Tibial nerve (tissue), 4 donors: ENCODE results near the gene OVCH1. TPM values are rescaled to one million over a fixed set of nuclear protein-coding genes. Genes with fewer than 3 reads are reported as not detected.
"Not testable (repeated sequence)": the region's sequence is repeated elsewhere in the genome, so short reads cannot be mapped to it uniquely, and the experiment has no call there.

Experiments used
- DNase-seq, 2 donors: peaks; one replicate each; pipeline ENCODE4 v3.0.0-alpha.2; 2019; ENCODE audit warnings: low spot score in 2 of 2
- H3K27ac ChIP-seq, 4 donors: fragments of 200-600 bp; sonication (generic) in 3 of 4; one replicate each; pipeline ENCODE4 v1.5.1; 2017 to 2019; ENCODE audit warnings: mild to moderate bottlenecking in 1 of 4
- H3K27me3 ChIP-seq, 2 donors: fragments of 200-600 bp; sonication (generic) in 1 of 2; one replicate each; pipeline versions ENCODE4 v1.5.1 to v1.6.0; 2017 to 2019
- H3K36me3 ChIP-seq, 3 donors: fragments of 200-600 bp; sonication (generic); one replicate each; pipeline ENCODE4 v1.5.1; 2018 to 2019
- H3K4me1 ChIP-seq, 4 donors: fragments of 200-600 bp; sonication (generic) in 3 of 4; one replicate each; pipeline ENCODE4 v1.5.1; 2017 to 2019
- H3K4me3 ChIP-seq, 4 donors: fragments of 200-600 bp; sonication (generic) in 3 of 4; one replicate each; pipeline ENCODE4 v1.5.1; 2017 to 2019; ENCODE audit warnings: mild to moderate bottlenecking in 1 of 4, moderate library complexity in 1 of 4
- H3K9me3 ChIP-seq, 4 donors: fragments of 200-600 bp; sonication (generic) in 3 of 4; one replicate each; pipeline ENCODE4 v1.5.1; 2017 to 2019
- EP300 ChIP-seq, 2 donors: sonication (generic); formaldehyde crosslinking; IDR thresholded peaks; one replicate each; pipeline ENCODE4 v1.6.1; 2017; ENCODE audit warnings: antibody characterized with exemption in 2 of 2, mild to moderate bottlenecking in 1 of 2
- POLR2A ChIP-seq, 2 donors: fragments of 450-650 bp; IDR thresholded peaks; one replicate each; pipeline ENCODE4 v1.6.1; 2017; ENCODE audit warnings: antibody characterized with exemption in 2 of 2, mild to moderate bottlenecking in 2 of 2, moderate library complexity in 2 of 2
- WGBS, 2 donors: methylation state at CpG; one replicate each; pipeline ENCODE4 v1.1.5; 2018; 5-methylcytosine and 5-hydroxymethylcytosine counted together
- total RNA-seq, 4 donors: library from RNA; depleted of rRNA; stranded (reverse); fragments of >200 nt; gene quantifications; one replicate each; pipeline ENCODE4 v1.1.0, GENCODE V29; 2016
- TF ChIP-seq, protein P1 (sequence below), 5 experiments: fragments of 200-600 bp in 3 of 5; fragments of 450-650 bp in 2 of 5; sonication (generic) in 3 of 5; IDR thresholded peaks; one replicate each; pipeline ENCODE4 v1.5.1; 2016 to 2019; ENCODE audit warnings: antibody characterized with exemption in 5 of 5, mild to moderate bottlenecking in 3 of 5, moderate library complexity in 2 of 5

OVCH1 gene
- total RNA-seq, 4 donors from 2014 or later, result 0.20 to 0.21 TPM; not detected in 2

DNA sequence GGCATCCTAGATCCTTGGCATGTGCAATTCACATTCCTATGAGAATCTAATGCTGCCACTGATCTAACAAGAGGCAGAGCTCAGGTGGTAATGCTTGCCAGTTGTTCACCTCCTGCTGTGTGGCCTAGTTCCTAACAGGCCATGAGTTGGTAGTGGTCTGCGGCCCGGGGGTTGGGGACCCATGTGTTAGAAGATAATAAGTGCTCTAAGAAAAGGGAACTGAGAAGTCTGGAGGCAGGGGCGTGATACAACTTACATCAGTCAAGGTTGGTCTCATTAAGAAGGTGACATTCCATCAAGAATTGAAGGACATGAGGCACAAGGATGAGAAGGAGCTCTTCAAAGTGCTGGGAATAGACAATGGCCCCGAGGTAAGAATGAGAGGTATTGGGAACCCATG is 49.3 kb downstream of the OVCH1 start:
- WGBS, 2 donors, result 83 to 85% methylated on average over 4 of the region's 4 CpGs
- no peak overlapping the region for H3K4me3 ChIP-seq
- no peaks in the 10 kb centered on the region for H3K4me1 ChIP-seq

GRCh38 chr12:29447285-29447975 is 50.1 kb downstream of the OVCH1 start:
- Histone ChIP-seq H3K4me3 (no peak overlapping the region), H3K27ac (no peak overlapping the region), H3K9me3 (no peaks in the 10 kb centered on the region), H3K4me1 (no peaks in the 10 kb centered on the region), H3K36me3 (no peaks in the 10 kb centered on the region), H3K27me3 (no peaks in the 10 kb centered on the region)
- 58 to 62% methylated on average over 2 of the region's 2 CpGs for WGBS, 2 donors
- no peak for DNase-seq
- TF ChIP-seq, protein P1, sequence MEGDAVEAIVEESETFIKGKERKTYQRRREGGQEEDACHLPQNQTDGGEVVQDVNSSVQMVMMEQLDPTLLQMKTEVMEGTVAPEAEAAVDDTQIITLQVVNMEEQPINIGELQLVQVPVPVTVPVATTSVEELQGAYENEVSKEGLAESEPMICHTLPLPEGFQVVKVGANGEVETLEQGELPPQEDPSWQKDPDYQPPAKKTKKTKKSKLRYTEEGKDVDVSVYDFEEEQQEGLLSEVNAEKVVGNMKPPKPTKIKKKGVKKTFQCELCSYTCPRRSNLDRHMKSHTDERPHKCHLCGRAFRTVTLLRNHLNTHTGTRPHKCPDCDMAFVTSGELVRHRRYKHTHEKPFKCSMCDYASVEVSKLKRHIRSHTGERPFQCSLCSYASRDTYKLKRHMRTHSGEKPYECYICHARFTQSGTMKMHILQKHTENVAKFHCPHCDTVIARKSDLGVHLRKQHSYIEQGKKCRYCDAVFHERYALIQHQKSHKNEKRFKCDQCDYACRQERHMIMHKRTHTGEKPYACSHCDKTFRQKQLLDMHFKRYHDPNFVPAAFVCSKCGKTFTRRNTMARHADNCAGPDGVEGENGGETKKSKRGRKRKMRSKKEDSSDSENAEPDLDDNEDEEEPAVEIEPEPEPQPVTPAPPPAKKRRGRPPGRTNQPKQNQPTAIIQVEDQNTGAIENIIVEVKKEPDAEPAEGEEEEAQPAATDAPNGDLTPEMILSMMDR (IDR thresholded peaks at IDR 0.05), result no peak
- TF ChIP-seq POLR2A (IDR thresholded peaks at IDR 0.05), result no peak
- no peak for TF ChIP-seq EP300 (IDR thresholded peaks at IDR 0.05)

More for the DNA sequence above, 49.3 kb downstream of the OVCH1 start:
- Histone ChIP-seq H3K36me3 (no peaks in the 10 kb centered on the region), H3K27ac (no peak overlapping the region), H3K27me3 (no peaks in the 10 kb centered on the region), H3K9me3 (no peaks in the 10 kb centered on the region)
- no peak for DNase-seq
- TF ChIP-seq, protein P1 (IDR thresholded peaks at IDR 0.05), result no peak

DNA sequence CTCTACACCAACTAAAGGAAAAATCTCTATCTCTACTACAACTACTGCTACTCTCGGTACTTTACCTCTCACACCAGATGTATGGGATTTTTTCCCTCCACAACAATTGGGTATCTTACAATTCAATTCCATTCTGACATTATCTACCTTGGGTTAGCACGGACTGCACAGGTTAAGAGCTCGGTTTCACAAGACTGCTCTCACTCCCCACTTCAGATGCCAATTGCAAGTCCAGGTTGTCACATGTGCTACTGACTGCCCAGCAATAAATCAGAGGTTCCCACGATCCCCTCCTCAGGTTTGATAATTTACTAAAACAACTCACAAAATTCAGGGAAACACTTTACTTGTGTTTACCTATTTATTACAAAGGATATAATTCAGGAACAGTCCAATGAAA is 58.0 kb downstream of the OVCH1 start:
- no peak for DNase-seq
- no peaks in the 10 kb centered on the region for H3K4me1 ChIP-seq
- TF ChIP-seq EP300 (IDR thresholded peaks at IDR 0.05) (no peak), POLR2A (IDR thresholded peaks at IDR 0.05) (no peak)
- TF ChIP-seq, protein P1 (IDR thresholded peaks at IDR 0.05), result no peak
- H3K27ac ChIP-seq, result no peak overlapping the region
- 89 to 93% methylated on average over 4 of the region's 4 CpGs for WGBS, 2 donors
- no peaks in the 10 kb centered on the region for H3K9me3 ChIP-seq
- H3K36me3 ChIP-seq, result no peaks in the 10 kb centered on the region
- H3K27me3 ChIP-seq, result no peaks in the 10 kb centered on the region
- H3K4me3 ChIP-seq, result no peak overlapping the region

DNA sequence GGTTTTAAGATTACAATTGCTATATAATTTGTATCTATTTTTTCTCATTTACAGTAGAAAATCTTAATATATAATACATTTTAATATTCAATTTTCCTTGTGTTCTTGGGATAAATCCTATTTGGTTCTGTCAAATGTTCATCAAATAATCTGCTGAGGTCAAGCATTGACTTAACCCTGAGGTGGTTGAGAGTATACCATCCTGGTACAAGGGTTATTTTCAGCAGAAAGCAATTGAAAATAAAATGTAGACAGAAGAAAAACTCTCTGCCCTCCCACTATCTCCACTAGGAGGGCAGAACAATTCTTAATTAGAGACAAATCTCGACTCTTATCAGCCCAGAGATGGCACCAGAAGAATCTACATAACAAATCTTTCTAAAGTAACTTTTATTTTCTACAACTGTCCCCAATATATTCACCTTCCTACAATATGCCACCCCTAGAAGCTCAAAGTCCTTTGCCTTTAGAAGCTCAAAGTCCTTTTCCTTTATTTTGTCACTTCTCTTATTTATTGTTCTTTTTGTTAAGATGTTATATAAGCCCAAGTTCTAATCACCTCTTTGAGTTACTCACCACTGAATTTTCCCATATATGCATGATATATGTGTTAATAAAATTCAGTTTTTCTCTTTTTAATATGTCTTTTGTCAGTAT is 58.6 kb downstream of the OVCH1 start:
- DNase-seq, result no peak
- Histone ChIP-seq H3K27me3 (no peaks in the 10 kb centered on the region), H3K36me3 (no peaks in the 10 kb centered on the region), H3K4me1 (no peaks in the 10 kb centered on the region), H3K27ac (no peak overlapping the region), H3K9me3 (no peaks in the 10 kb centered on the region), H3K4me3 (no peak overlapping the region)
- TF ChIP-seq, protein P1 (IDR thresholded peaks at IDR 0.05), result no peak
- TF ChIP-seq POLR2A (IDR thresholded peaks at IDR 0.05), result no peak
- TF ChIP-seq EP300 (IDR thresholded peaks at IDR 0.05), result no peak
- 67 to 80% methylated on average over 1 of the region's 1 CpG for WGBS, 2 donors

- TF ChIP-seq, protein P1 (IDR thresholded peaks at IDR 0.05), result no peak
- no peak for TF ChIP-seq EP300 (IDR thresholded peaks at IDR 0.05)
- TF ChIP-seq POLR2A (IDR thresholded peaks at IDR 0.05), result no peak
- Histone ChIP-seq H3K9me3 (no peaks in the 10 kb centered on the region), H3K4me1 (no peaks in the 10 kb centered on the region), H3K27ac (no peak overlapping the region), H3K4me3 (no peak overlapping the region), H3K36me3 (no peaks in the 10 kb centered on the region), H3K27me3 (no peaks in the 10 kb centered on the region)
- no peak for DNase-seq
Observed at GRCh38 chr12:29437575-29437974, 59.9 kb downstream of the OVCH1 start.

DNA sequence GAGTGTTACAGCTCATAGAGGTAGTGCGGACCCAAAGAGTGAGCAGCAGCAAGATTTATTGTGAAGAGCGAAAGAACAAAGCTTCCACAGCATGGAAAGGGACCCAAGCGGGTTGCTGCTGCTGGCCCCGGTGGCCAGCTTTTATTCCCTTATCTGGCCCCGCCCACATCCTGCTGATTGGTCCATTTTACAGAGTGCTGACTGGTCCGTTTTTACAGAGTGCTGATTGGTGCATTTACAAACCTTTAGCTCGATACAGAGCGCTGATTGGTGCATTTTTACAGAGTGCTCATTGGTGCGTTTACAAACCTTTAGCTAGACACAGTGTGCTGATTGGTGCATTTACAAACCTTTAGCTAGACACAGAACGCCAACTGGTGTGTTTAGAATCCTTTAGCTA is 60.7 kb downstream of the OVCH1 start:
- not testable (repeated sequence) for DNase-seq, H3K4me1 ChIP-seq, H3K27ac ChIP-seq, H3K27me3 ChIP-seq, H3K4me3 ChIP-seq, H3K36me3 ChIP-seq, H3K9me3 ChIP-seq
- WGBS, 2 donors, result 89 to 91% methylated on average over 10 of the region's 10 CpGs
